Amniotic stem cell (primary cell): ENCODE measurements around the gene ADSL.

ENCODE experiments used
- DNase-seq: peaks from one replicate; lab custom pipeline; 2025; lab: John Stamatoyannopoulos, UW

ADSL gene

DNA sequence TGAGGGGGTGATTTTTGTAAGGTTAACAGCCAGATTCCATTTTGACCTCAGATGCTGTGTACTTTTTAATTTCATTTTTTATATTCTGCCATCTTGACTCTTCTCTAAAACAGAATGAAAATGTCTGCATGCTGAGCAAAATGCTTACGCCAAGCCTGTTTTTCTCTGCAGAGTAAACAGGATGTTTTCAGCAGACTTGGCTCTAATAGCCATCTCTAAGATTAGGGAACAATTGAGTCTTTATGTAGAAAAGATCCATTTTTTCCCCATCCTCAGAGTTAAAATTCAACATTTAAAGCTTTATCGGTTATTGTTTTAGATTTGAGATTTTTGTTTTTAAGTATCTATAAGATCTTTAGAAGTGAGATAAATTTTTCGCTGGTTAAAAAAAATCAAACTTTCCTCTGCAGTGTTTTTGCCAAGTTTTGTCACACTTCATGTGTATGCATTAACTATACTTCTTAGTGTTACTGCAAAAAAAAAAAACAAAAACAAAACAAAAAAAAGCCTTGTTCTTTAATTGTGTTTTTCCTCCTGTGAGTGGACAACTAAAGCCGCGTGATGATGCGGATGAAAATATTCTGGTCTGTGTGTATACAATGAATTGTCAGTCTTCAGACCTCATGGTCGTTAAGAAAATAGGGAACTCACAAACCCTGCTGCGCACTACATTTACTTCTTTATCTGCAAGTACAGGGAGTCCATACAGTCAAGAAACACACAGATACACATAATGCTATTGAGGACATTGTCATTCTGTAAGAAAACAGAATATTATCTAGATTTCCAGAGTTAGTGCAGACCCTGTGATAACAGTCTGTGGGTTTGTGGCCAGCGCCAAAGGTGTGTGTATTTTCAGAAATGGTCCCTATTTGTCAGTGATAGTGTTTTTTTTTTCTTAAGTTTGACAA, 17.5 kb upstream of the ADSL start:
- no peak for DNase-seq

DNA sequence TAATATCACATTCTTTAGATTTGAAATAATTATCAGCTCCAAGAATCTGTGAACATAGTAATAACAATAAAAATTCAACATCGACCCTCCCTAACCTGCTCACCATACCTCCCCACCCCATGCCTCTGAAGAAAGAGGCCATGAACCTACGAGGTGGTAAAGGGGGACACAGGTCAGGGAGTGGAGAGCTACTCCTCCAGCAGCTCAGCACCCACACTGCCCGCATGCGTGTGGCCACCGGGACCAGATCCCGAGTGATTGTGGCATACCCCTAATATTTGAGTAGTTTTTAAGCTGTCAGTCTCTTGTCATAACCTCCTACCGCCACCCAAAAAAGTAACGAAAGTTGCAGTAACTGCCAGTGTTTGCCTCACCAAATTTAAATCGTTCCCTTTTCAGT, 16.8 kb upstream of the ADSL start:
- no peak for DNase-seq

DNA sequence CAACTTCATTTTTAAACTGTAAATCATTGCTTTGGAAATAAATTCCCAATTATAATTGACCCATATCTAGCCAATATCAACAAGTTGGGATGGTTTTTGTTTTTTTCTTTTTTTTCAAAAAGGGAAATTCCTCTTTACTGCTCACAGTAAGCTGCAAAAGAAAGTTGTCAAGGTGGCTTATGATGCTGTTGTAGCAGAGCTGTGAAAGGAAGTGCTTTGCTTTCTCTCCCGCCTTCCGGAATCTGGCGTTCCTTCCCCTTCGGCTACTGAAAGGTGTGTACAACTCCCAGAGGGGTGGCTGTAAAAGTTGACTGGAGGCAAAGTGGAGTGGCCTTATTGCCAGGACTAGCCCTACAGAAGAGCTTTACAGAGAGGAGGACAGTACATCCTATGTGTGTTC, 16.2 kb upstream of the ADSL start:
- no peak for DNase-seq

DNA sequence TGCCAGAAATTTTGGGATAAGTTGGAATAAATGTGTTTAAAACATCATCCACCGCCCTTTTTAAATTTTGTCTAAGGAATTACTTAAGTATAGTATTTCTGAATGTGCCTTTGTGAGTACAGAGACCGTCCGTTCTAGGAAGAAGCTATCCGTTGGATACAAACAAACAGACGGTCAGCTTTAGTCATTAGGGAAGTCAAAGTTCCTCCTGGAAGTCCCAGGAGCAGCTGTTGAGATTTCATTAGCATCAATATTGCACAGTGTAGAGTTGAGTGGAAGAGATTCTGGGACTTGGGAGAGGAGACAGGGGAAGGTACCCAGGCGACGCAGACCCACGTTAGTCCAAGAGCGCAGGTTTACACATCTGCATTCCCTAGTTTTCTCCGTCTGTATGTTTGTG, 15.7 kb upstream of the ADSL start:
- DNase-seq: no peak

DNA sequence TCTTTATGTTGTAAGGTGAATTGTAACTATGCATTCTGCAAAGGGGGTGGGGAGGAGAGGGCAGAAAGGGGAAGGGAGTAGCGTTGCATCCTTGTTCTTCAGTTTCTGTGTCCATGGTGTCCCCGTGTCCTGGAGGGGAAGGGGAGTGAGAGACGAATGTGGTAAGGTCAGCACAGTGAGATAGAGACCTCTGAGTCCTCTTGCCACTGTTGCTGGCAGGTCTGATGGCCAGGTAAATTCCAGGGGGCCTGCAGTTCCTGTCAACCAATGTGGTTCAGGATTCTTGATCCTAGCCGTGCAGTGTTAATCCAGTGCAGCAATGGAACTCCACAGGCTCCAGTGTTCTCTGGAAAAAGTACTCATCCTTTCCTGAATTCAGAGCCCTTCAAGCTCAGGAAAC, 14.6 kb upstream of the ADSL start:
- no peak for DNase-seq

DNA sequence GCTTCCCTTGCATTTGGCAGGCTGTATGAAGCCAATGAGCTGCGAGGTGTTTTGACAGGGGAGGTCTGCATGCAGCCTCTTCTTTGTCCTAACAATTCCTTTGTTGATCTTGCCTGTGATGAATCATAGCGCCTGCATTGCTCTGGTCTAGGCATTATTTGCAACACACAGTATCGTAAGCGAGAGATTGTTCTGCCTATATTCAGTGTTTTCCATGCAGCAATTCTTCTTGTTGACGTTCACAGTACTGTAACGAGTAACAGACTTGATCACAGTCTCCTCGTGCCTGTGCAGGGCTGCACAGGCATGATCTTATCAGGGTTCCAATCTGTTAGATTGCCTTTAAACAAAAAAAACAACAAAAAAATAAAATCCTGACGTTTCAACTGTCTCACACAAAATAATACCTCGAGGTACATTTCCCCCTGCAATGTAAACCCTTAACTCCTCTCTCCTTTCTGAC, 13.9 kb upstream of the ADSL start:
- DNase-seq: peak; percentile 0

DNA sequence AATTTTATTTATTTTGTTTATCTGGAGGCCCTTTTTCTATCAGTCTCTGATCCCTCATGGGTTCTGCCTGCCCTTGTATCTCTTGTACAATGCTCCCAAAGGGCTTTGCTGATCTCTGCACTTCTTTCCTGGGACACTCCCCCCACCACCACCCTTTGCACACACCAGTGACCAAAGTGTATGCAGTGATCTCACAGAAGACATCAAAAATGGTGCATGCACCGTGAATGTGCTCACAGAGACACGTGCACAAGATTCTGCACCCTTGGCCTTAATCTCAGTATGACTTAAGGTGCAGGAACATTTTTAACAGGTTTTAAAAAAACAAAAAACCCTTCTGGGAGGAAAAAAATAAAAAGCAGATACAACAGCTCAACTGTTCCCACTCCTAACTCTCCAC, 12.2 kb upstream of the ADSL start:
- DNase-seq: no peak

DNA sequence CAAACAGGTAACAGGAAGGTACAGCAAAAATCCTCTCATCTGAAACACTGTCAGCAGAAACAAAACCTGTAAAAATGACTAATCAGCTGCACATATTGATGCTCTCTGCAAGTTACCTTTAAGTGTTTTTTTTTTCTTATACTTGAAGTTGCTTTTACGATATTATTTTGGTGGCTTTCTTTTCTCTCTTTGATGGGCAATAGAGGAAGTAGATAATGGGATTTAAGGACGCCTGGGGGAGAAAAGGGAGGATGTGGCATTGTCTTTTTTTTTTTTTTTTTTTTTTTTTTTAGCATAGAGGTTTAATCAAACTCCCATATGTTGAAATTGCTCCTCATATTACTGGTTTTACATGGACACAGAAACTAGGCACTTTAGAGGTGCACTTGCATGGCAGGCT, 11.4 kb upstream of the ADSL start:
- no peak for DNase-seq

DNA sequence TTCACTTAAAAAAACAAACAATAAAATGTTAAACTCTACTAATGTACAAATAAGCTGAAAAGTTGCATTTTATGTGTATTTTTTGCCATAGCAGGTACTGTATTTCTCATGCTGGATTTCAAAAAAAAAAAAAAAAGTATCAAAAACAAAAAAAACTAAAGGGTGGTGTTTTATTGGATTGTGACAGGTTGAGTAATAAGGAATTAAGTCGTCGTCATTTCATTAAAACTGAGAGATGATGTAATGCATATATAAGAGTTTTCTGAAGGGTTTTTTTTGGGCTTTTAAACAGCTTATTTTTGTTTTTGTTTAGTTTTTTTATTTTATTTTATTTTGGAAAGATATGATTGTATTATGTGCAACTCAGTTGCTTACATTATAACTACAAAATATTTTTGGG, 10.9 kb upstream of the ADSL start:
- DNase-seq: no peak

DNA sequence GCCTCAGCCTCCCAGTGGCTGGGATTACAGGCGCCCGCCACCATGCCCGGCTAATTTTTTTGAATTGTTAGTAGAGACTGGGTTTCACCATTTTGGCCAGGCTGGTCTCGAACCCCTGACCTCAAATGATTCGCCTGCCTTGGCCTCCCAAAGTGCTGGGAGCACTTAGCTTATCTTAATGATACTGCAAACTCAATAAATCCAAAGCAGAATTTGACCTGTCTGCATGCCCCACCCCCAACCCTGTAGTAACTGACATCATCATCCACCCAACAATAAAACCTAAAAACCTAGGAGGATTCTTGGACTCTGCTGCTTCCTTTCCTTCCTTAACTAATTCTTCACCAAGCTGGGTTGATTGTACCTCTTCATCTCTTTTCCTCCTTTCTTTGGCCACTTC, 6.3 kb upstream of the ADSL start:
- no peak for DNase-seq

DNA sequence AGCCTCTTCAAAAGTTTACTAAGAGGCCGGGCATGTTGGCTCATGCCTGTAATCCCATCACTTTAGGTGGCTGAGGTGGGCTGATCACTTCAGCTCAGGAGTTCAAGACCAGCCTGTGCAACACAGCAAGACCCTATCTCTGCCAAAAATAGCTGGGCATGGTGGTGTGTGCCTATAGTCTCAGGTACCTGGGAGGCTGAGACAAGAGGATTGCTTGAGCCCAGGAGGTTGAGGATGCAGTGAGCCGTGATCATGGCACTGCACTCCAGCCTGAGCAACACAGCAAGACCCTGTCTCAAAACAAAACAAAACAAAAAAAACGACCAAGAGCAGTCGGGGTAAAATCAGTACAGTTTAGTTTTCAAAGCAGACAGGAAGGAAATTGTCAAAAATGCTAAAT, 4.7 kb upstream of the ADSL start:
- DNase-seq: no peak

DNA sequence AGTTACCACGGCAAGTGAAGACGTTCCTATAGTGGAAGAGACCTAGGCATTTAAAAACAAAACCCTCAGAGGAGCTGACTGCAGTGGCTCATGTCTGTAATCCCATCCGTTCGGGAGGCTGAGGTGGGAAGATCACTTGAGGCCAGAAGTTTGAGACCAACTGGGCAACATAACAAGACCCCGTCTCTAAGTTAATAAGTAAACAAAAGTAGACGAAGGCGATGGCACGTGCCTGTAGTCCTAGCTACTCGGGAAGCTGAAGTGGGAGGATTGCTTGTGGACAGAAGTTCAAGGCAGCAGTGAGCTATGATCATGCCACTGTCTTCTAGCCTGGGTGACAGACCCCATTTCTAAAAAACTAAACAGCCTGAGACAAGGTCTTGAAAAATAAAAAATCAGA, 3.8 kb upstream of the ADSL start:
- DNase-seq: no peak

DNA sequence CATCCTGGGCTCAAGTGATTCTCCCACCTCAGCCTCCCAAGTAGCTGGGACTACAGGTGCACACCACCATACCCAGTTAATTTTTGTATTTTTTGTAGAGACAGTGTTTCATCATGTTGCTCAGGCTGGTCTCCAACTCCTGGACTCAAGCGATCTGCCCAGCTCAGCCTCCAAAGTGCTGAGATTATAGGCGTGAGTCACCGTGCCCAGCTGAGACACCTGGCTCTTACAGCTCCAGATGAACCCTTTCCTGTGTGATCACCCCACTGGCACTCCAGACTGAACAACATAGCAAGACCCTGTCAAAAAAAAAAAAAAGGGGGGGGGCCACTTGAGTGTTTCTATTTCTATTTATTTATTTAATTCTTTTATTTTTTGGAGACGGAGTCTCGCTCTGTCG, 1.0 kb upstream of the ADSL start:
- no peak for DNase-seq

DNA sequence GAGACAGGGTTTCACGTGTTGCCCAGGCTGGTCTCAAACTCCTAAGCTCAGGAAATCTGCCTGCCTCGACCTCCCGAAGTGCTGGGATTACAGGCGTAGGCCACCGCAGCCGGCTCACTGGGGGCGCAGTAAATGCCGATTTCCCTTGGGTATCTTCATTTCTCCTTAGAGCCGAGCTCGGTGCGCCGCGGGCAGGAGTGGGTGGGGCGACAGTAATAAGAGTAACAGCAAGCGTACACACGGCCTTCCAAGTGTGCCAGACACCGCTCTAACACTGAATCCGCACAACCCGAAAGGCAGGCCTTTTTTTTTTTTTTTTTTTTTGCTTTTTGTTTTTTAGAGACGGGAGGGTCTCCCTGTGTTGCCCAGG, 500 bp upstream of the ADSL start:
- peak; percentile 10 for DNase-seq

DNA sequence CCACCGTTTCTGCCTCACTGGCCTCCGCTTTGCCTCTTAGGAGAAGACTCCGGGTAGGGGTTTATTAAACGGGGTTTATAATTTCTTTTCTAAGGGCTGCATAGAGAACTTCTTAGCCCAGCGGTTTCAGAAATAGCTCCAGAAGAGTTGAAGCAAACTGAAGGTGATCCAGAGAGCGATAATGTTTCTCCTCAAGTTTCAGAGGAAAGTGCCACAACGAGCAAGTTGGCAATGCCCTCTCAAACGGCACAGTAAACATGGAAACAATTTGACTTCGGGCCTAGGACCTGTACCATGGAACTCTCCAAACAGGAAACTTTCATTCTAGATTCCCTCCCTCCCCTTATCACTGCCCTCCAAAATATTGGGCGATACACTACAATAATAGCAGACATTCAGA, 1.0 kb downstream of the ADSL start:
- no peak for DNase-seq

DNA sequence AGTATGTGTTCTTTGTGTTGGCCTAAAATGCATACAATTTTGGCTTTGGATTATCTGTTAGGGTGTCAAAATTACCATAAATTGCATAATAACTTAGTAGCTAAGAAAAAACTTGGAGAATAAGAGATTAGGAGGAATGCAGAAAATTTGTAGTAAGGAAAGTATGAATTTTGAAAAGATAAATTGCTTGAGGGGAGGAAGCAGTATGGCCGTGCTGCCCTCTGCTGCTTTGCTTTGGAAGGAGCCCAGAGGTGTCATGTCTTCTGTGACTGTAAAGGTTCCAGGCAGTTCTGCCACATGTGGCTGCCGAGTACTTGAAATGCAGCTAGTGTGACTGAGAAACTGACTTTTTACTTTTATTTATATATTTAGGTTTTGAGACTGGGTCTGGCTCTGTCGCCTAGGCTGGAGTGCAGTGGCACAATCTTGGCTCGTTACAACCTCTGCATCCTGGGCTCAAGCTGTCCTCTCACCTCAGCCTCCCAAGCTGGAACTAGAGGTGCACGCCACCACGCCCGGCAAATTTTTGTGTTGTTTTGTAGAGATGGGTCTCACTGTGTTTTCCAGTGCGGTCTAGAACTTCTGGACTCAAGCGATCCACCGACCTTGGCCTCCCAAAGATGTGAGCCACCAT, 1.8 kb downstream of the ADSL start:
- peak; percentile 25 for DNase-seq

DNA sequence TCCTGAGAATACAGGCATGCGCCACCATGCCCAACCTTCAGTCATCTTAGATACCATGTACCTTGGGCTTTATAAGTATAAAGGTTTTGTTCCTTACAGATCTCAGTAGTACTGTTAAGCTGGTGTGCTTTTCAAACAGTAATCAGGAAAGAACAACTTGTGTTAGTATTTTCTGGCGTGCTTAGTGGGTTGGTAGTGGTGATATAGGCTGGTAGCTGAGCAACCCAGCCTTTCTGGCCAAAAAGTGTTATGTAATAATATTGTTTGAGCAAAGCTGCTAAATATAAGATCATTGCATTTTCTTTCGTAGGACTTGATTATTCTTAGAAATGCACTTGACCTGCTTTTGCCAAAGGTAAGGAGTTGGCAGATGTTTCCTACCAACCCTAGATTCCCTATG, 6.5 kb downstream of the ADSL start:
- no peak for DNase-seq

DNA sequence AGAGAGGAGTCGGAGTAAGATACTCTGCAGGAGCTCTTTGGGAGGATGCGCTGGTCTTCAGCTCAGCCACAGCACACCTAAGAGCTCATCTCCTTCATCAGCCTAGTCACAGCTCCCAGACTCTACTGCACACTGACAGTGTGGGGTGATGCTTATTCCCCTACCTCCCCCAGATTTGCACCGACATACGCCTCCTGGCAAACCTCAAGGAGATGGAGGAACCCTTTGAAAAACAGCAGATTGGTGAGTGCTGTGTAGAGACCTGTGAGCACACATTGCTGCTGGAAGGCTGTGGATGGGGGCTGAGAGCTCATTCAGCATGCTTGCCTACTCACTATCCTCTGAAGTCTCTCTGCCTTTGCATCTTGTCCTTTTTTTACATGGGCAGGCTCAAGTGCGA, 14.8 kb downstream of the ADSL start:
- no peak for DNase-seq

DNA sequence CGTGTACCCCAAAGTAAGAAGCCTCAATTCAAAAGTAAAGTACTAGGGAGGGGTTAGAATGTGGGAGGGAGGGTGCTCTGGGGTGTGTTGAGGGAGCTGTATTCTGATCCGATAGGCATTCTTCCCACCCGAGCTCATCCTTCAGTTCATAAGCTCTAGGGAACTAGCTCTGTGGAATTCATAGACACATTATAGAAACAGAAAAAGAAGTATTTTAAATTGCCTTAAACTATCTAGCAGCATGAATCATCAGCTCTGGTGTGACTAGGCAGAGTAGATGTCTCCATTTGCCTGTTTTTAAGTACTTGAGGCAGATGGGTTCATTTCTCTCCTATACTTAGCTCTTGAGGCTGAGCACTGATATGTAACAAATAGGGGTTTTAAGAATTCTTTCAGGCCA, 16.8 kb downstream of the ADSL start:
- DNase-seq: peak; percentile 11

DNA sequence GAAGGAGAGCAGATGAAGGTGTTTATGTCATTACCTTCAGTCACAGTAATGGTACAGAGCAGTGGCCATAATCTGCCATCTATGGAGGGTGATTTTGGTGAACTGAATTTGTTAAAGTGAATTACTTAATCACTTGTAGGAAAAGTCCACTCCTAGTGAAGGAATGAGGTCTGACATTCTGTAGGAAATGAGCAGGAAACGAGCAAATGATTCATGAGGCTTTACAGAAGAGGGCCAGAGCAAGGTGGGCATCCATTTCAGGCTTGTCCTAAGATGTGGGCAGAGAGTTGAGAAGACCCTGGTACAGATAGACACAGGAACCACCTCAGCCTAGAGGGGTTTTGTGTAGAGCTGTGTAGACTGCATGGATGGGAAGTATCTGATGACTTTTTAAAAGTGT, 18.1 kb downstream of the ADSL start:
- no peak for DNase-seq

DNA sequence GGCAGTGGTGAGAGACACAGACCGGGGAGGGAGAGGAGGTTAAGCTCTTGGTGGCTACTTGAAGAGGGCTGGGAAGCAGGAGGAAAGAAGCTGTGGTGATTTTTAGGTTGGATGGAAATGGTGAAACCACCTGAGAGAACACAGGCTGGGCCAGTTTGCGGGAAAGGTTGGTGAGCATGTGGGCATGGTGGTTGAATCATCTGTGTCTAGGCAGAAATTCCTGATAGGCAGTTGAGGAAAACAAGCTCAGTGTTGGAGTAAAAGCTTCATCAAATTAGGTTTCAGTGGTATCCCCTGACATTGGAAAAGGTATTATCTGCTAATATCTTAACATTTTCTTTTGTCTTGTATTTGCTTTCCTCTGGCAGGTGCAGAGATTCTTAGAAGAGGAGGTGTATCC, 19.8 kb downstream of the ADSL start:
- DNase-seq: no peak

DNA sequence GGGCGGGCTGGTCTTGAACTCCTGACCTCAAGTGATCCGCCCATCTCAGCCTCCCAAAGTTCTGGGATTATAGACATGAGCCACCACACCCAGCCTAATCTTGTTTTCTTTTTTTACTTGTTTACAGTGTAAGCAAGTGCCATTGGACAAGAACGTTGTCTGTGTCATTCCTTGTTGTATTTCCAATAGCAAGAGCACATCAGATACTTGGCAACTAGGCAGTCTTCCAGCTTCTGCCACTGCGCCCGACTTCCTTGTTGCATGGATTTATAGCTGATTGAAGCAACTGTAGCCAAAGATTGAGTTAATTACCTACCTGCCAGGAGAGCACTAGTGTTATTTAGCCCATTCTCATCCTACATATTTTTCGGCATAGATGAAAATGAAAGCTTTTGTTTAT, 21.0 kb downstream of the ADSL start:
- no peak for DNase-seq

DNA sequence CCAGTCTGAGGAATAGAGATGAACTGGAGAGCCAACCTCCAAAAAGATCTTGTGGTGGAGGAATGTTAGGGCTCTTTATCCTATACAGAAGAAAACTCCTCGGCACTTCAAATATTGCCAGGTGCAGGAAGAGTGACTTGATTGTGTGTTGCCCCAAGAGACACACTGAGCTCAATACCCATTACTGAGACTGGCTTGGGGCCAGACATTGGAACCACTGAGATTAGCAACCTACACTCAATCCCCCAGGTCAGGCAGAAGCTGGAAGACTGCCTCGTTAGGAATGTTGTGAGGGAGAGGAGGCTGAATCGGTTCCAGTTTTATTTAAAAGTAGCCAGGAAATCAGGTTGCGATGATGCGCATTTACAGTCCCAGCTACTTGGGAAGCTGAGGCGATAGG, 21.7 kb downstream of the ADSL start:
- DNase-seq: no peak

DNA sequence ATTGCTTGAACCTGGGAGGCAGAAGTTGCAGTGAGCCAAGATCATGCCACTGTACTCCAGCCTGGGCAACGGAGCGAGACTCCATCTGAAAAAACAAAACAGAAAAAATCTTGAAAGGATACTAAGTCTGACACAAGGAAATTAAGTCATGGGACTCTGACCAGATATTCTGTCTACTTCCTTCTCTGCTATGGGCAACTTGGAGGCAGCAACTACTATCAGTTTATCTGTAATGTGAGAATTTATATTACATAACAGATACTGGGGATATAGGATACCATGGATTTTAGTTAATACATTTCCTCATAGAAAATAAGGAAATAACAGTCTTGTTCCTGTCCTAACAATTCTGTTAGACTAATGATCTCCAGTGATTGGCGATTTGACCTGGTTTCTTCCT, 22.5 kb downstream of the ADSL start:
- no peak for DNase-seq
